ENCODE data around the gene ARMS2. TPM values are rescaled to one million over a fixed set of nuclear protein-coding genes. Genes with fewer than 3 reads are reported as not detected.

The ARMS2 gene
- total RNA-seq: not detected in 2 replicates

GRCh38 chr10:122454603-122455080 is at the start of gene ARMS2:
Gene ARMS2, plus strand, starts transcription at chr10:122454653. Its CDS starts 75 bp downstream, at chr10:122454728.

GRCh38 chr10:122461367-122461728 is 6.9 kb downstream of the ARMS2 start, which contains the start of gene HTRA1:
Gene HTRA1, plus strand, starts transcription at chr10:122461553. Its CDS starts 100 bp downstream, at chr10:122461653.

Other genes with a start within 250 kb of the ARMS2 start
- under 0.01 TPM in 1 of 2 replicates, not detected in the other for gene BTBD16, start 183.4 kb upstream of the ARMS2 start, total RNA-seq
- gene PLEKHA1, start 79.9 kb upstream of the ARMS2 start, total RNA-seq: 22.4 and 30.4 TPM in 2 replicates
- gene HTRA1, start 6.9 kb downstream of the ARMS2 start, total RNA-seq: 82.4 and 232 TPM in 2 replicates
- under 0.01 TPM in 2 replicates for gene DMBT1, start 106.1 kb downstream of the ARMS2 start, total RNA-seq
- not detected in 2 replicates for gene C10orf120, start 245.2 kb downstream of the ARMS2 start, total RNA-seq